Thymus (tissue), 11 donors: Measurements from ENCODE around the gene PSMB8. TPM values are rescaled to one million over a fixed set of nuclear protein-coding genes. Genes with fewer than 3 reads are reported as not detected.
A peak's percentile ranks its signal among the peaks of the same experiment; 100 is the strongest.

ENCODE experiments used
- DNase-seq, 9 donors: peaks; one replicate each; pipeline ENCODE4 v3.0.0-alpha.2; 2013; ENCODE audit warnings: low spot score in 9 of 9, low read depth in 6 of 9, missing footprints in 1 of 9
- H3K27ac ChIP-seq, 2 donors: one replicate each; pipeline ENCODE4 v1.5.1; 2013; ENCODE audit warnings: control low read depth in 1 of 2, low read depth in 1 of 2, low read length in 1 of 2, mild to moderate bottlenecking in 1 of 2, moderate library complexity in 1 of 2
- H3K27me3 ChIP-seq, 2 donors: one replicate each; pipeline ENCODE4 v1.5.1; 2013; ENCODE audit warnings: low read length in 1 of 2; ENCODE audit not compliant: control insufficient read depth in 2 of 2, insufficient read depth in 1 of 2
- H3K36me3 ChIP-seq, 2 donors: one replicate each; pipeline ENCODE4 v1.5.1; 2013; ENCODE audit warnings: low read length in 1 of 2, mild to moderate bottlenecking in 1 of 2, moderate library complexity in 1 of 2; ENCODE audit not compliant: control insufficient read depth in 2 of 2, insufficient read depth in 2 of 2
- H3K4me1 ChIP-seq, 2 donors: one replicate each; pipeline ENCODE4 v1.5.1; 2013; ENCODE audit warnings: low read length in 2 of 2; ENCODE audit not compliant: control insufficient read depth in 2 of 2, insufficient read depth in 2 of 2
- H3K4me3 ChIP-seq, 2 donors: one replicate each; pipeline ENCODE4 v1.5.1; 2013; ENCODE audit warnings: low read length in 2 of 2, control low read depth in 1 of 2, mild to moderate bottlenecking in 1 of 2
- H3K9me3 ChIP-seq, 2 donors: one replicate each; pipeline ENCODE4 v1.5.1; 2013; ENCODE audit warnings: low read length in 1 of 2, mild to moderate bottlenecking in 1 of 2; ENCODE audit not compliant: control insufficient read depth in 2 of 2, insufficient read depth in 1 of 2
- WGBS: extraction: QIAGEN DNeasy Blood & Tissue Kit; methylation state at CpG from one replicate; pipeline ENCODE4 v1.1.7; 2013; 5-methylcytosine and 5-hydroxymethylcytosine counted together
- polyA plus RNA-seq: library from polyadenylated mRNA; stranded (reverse); fragments of 200-250 nt; gene quantifications from one replicate; pipeline ENCODE4 v1.2.3, GENCODE V29; 2013
- total RNA-seq: library from RNA; stranded (reverse); fragments of 120-200 nt; gene quantifications from one replicate; pipeline ENCODE4 v1.2.4, GENCODE V29; 2013
- donor health status: healthy.

PSMB8 gene
- total and polyA plus RNA-seq, 2 donors, result 162 to 177 TPM

DNA sequence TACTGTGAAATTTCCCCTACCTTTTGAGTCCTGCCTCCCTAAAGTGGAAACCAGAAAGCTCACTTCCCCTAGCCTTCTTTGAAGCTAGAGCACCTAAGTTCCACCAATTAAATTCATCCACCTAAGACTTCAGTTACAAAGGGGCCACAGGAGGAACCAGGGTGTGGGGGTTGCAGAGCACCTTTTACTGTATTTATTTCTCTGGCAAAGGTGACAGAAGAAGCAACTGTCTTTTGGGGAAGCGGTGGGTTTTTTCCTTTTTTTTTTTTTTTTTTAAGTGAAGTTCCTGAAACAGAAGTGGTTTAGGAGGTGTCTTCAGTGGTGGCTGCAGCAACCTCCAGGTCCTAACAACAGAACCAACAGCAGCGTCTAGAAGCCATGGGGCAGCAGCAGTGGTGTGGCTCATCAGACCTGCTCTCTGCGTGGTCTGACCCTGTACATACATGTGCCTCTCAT, 23.2 kb upstream of the PSMB8 start:
- no peaks in the 10 kb centered on the region for H3K36me3 ChIP-seq
- peaks cover 0 to 9% of the 10 kb centered on the region in 2 donors for H3K27me3 ChIP-seq
- WGBS, result 7% methylated on average over 3 of the region's 3 CpGs
- DNase-seq, result peak in 4 of 9 donors; percentile 53 to 78 (median 58)
- no peaks in the 10 kb centered on the region for H3K9me3 ChIP-seq
- H3K4me1 ChIP-seq, result peaks cover 10 to 14% of the 10 kb centered on the region in 2 donors
- H3K27ac ChIP-seq, result peak overlapping the region; percentile 86 to 88
- no peak overlapping the region for H3K4me3 ChIP-seq

DNA sequence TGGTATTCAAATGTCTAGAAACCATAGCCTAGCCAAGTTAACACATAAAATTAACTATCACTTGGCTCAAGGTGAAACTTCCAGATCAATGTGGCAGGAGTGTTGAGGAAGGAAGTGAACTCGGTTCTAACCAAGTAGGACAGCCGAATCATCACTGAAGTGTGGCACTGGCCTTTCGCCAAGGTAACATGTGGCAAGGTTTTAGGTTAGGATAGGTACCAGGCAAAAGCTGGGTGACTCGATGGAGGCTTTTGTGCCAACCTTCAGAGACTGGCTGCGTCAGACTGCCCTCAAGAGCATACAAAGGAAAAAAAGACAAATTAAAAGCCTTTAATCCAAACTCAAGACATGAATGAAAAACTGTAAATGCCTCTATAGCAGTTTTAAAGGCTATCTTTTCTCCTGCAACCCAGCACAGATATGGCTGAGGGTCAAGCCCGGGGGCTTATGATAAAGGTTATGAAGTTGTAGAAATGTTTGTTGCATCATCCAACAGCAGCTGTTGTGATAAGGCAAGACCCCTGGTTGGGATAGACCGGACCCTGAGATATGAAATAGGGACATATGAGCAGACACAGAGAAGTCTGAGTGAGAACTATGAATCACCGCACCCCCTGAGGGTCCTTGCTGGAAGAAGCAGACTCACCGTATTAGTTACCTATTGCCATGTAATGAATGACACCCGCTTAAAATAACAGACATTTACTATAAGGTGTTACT, 22.0 kb upstream of the PSMB8 start:
- Histone ChIP-seq H3K9me3 (no peaks in the 10 kb centered on the region), H3K27ac (peak overlapping the region in 1 of 2 donors; percentile 60), H3K36me3 (peaks cover 0 to 4% of the 10 kb centered on the region in 2 donors), H3K4me3 (no peak overlapping the region), H3K27me3 (peaks cover 0 to 9% of the 10 kb centered on the region in 2 donors), H3K4me1 (peaks cover 10 to 14% of the 10 kb centered on the region in 2 donors)
- 78% methylated on average over 10 of the region's 10 CpGs for WGBS
- DNase-seq, result no peak

DNA sequence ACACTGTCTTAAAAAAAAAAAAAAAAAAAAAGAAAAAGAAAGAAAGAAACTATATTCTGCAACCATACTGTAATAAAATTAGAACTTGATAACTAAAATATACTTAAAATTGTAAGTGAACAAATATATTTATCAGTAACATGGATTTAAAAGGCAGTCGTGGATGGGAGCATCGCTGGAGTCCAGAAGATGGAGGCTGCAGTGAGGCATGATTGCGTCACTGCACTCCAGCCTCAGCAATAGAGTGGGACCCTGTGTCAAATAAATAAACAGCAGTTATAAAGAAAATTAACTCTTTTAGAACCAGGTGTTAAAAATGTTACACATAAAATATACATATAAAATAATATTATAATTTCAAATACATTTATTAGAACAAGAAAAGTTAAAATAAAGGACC, 18.9 kb upstream of the PSMB8 start:
- H3K9me3 ChIP-seq, result no peaks in the 10 kb centered on the region
- no peak overlapping the region for H3K4me3 ChIP-seq
- peaks cover 10 to 11% of the 10 kb centered on the region in 2 donors for H3K4me1 ChIP-seq
- WGBS, result 97% methylated on average over 3 of the region's 3 CpGs
- H3K36me3 ChIP-seq, result peaks cover 17 to 34% of the 10 kb centered on the region in 2 donors
- H3K27me3 ChIP-seq, result no peaks in the 10 kb centered on the region
- H3K27ac ChIP-seq, result no peak overlapping the region
- DNase-seq, result no peak

DNA sequence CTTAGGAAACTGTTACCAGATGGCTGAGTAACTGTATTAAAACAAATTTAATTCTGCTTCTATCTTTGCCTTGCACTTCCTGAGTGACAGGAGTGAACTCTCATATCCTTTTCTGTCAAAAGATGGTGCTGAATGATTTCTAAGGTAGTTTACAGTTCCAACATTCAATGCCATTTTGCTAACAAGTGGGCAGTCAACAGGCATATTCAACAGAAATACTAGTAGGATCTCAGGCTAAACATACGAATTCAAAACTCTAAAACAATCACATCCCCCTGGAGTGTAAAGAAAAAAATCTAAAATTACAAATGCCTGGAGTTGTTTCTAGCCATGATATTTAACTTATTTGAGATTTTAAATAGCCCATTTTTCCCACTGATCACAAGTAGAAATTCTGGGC, 16.8 kb upstream of the PSMB8 start:
- WGBS, result 93% methylated on average over 1 of the region's 1 CpG
- H3K4me1 ChIP-seq, result peaks cover 0 to 6% of the 10 kb centered on the region in 2 donors
- H3K27me3 ChIP-seq, result no peaks in the 10 kb centered on the region
- DNase-seq, result no peak
- no peak overlapping the region for H3K4me3 ChIP-seq
- peaks cover 22 to 52% of the 10 kb centered on the region in 2 donors for H3K36me3 ChIP-seq
- peak overlapping the region in 1 of 2 donors; percentile 27 for H3K27ac ChIP-seq
- no peaks in the 10 kb centered on the region for H3K9me3 ChIP-seq

DNA sequence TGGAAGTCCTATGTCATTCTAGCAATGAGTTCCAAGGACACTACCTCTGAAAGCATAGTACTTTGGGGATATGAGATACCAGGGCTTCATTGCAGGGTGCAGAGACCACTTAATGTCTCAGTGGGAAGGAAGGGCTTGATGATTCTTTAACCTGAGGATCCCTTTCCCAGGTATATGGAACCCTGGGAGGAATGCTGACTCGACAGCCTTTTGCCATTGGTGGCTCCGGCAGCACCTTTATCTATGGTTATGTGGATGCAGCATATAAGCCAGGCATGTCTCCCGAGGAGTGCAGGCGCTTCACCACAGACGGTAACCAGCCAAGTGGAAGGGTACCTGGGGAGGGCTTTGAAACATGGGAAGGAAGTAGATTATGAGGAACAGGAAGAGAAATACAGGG, 14.3 kb upstream of the PSMB8 start:
- Histone ChIP-seq H3K36me3 (peaks cover 22 to 52% of the 10 kb centered on the region in 2 donors), H3K27me3 (peaks cover 0 to 2% of the 10 kb centered on the region in 2 donors), H3K4me1 (peaks cover 5 to 21% of the 10 kb centered on the region in 2 donors), H3K27ac (no peak overlapping the region), H3K9me3 (no peaks in the 10 kb centered on the region), H3K4me3 (no peak overlapping the region)
- WGBS, result 96% methylated on average over 5 of the region's 5 CpGs
- DNase-seq, result no peak

DNA sequence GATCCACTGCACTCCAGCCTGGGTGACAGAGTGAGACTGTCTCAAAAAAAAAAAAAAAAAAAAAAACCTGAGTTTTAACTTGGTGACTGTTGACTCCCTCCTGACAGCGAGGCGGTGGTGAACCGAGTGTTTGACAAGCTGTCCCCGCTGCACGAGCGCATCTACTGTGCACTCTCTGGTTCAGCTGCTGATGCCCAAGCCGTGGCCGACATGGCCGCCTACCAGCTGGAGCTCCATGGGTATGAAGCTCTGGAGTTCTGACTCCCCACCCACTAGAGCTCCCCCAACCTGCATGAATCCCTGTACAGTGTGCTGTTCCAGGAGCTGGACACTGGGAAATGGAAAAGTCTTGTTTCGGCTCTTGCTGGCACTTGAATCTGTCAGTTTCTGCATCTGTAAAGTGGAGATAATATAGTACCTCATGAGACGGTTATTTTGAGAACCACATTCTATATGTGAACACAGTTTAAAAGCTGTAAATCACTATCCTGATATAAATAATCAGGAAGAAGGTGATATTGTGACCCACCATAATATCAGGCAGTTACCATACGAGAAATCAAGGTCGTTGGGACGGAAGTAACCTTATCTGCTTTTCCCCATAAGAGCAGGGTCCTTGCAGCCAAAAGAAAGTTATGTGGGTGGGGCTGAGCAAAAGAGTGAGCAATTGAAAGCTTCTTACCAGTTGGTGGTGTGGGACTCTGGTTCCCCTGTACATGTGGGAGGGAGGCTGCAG, 13.5 kb upstream of the PSMB8 start:
- no peak overlapping the region for H3K27ac ChIP-seq
- H3K4me1 ChIP-seq, result peaks cover 8 to 28% of the 10 kb centered on the region in 2 donors
- no peak for DNase-seq
- H3K4me3 ChIP-seq, result no peak overlapping the region
- no peaks in the 10 kb centered on the region for H3K9me3 ChIP-seq
- H3K27me3 ChIP-seq, result peaks cover 0 to 2% of the 10 kb centered on the region in 2 donors
- whole genome bisulfite sequencing, result 90% methylated on average over 14 of the region's 14 CpGs
- peaks cover 22 to 52% of the 10 kb centered on the region in 2 donors for H3K36me3 ChIP-seq

DNA sequence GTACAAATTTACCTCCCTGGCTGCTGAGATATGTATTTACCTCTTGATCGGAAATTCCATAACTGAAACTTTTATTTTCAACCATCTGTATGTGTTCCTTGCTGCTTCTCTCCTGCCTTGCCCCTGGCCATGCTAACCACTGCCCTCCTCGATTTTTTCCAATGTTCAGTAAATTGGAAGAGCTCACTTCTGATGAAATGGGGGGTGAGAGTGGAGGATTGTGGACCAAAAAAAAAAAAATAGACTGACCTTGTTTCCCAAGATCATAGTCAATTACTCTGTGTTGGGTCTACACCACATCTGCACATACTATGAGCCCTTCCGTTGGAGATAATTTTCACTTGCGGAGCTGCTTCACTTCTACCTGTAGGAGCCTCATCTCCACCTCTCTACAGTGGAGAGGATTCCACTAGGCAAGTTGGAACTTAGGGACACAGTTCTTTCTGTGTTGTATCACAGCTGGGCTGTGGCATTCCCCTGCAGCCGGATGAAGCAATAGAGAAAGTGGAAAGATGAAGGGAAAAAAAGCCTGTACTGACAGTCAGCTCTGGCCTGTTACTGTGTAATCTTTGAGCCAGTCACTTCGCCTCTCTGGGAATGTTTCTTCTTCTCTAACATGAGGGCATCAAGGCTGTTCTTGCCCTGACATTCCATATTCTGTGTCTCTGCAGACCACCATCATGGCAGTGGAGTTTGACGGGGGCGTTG, 11.8 kb upstream of the PSMB8 start:
- H3K36me3 ChIP-seq, result peaks cover 28 to 60% of the 10 kb centered on the region in 2 donors
- 92% methylated on average over 8 of the region's 8 CpGs for WGBS
- H3K4me3 ChIP-seq, result no peak overlapping the region
- H3K27ac ChIP-seq, result peak overlapping the region in 1 of 2 donors; percentile 95
- H3K27me3 ChIP-seq, result peaks cover 0 to 2% of the 10 kb centered on the region in 2 donors
- DNase-seq, result no peak
- peaks cover 16 to 44% of the 10 kb centered on the region in 2 donors for H3K4me1 ChIP-seq
- no peaks in the 10 kb centered on the region for H3K9me3 ChIP-seq

DNA sequence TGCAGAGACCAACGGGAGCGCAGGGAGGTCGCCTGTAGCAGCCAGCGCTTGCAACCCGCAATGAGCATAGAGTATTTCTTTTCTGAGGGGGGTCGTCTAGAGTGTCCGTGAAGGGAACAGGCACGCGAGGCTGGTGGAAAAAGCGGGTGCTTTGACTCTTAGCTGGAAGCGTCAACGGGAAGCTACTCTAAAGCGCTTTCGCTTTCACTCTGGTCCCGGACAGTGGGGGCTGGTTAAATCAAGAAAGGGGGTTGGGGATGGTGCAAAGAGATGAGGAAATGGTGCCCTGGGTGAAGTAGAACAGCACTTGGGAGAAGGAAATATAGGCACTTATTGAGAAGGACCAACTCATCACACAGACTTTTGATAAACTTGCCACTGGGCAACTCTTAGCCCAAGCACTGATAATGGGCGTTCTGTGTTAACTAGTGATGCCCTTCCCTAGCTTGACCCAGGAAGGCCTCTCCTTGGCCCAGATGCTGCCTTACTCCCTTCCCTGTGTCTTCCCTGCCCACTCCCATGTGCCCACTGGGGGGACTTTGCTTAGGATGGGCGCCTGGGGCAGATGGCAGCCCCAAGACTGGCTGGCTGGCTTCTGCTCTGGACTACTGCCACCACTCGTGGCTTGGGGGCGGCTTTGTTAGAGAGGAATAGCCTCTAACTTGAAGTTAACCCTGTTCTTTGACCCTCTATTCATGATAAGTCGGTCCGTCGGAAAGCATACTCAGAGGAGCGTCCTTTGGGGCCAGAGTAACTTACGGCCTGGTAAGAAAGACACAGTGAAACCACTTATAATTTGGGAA, 10.7 kb upstream of the PSMB8 start:
- H3K9me3 ChIP-seq, result no peaks in the 10 kb centered on the region

More for the DNA sequence above, 10.7 kb upstream of the PSMB8 start:
- Histone ChIP-seq H3K27ac (peak overlapping the region; percentile 95 to 96), H3K27me3 (peaks cover 0 to 2% of the 10 kb centered on the region in 2 donors), H3K36me3 (peaks cover 33 to 61% of the 10 kb centered on the region in 2 donors), H3K4me3 (peak overlapping the region; percentile 83 to 100), H3K4me1 (peaks cover 16 to 44% of the 10 kb centered on the region in 2 donors)
- DNase-seq, result peak in 6 of 9 donors; percentile 52 to 87 (median 70)
- WGBS, result 15% methylated on average over 24 of the region's 24 CpGs
